Mesothelial cell of epicardium (in vitro differentiated cells): ENCODE results near the gene ARFGEF3. TPM values are rescaled to one million over a fixed set of nuclear protein-coding genes. Genes with fewer than 3 reads are reported as not detected.

Experiments
- DNase-seq, 2 experiments: peaks; one replicate each; pipeline ENCODE4 v3.0.0; 2021; ENCODE audit warnings: low spot score in 2 of 2; ENCODE audit not compliant: unreplicated experiment in 2 of 2
- H3K27ac Mint-ChIP-seq: 2 replicates; pipeline ENCODE4 v1.8.0; 2021; ENCODE audit warnings: mixed read lengths
- H3K27me3 Mint-ChIP-seq: 2 replicates; pipeline ENCODE4 v1.8.0; 2021; ENCODE audit warnings: low read depth, mixed read lengths
- H3K36me3 Mint-ChIP-seq: 2 replicates; pipeline ENCODE4 v1.8.0; 2021; ENCODE audit warnings: mixed read lengths
- H3K4me1 Mint-ChIP-seq: 2 replicates; pipeline ENCODE4 v1.8.0; 2021; ENCODE audit warnings: mixed read lengths
- H3K4me3 Mint-ChIP-seq: 2 replicates; pipeline ENCODE4 v1.8.0; 2021; ENCODE audit warnings: mild to moderate bottlenecking, moderate library complexity, mixed read lengths
- H3K9me3 Mint-ChIP-seq: 2 replicates; pipeline ENCODE4 v1.8.0; 2021; ENCODE audit warnings: mixed read lengths
- CTCF ChIP-seq: fragments of 200-600 bp; sonication (generic); IDR thresholded peaks from one replicate; pipeline ENCODE4 v1.5.0; 2021; ENCODE audit warnings: antibody characterized with exemption; ENCODE audit not compliant: unreplicated experiment
- total RNA-seq: library from RNA; stranded (reverse); gene quantifications from 3 replicates; pipeline ENCODE4 v1.2.1, GENCODE V29; 2021

The ARFGEF3 gene
- total RNA-seq, 1 donor from 2014 or later: 6.1 TPM

DNA sequence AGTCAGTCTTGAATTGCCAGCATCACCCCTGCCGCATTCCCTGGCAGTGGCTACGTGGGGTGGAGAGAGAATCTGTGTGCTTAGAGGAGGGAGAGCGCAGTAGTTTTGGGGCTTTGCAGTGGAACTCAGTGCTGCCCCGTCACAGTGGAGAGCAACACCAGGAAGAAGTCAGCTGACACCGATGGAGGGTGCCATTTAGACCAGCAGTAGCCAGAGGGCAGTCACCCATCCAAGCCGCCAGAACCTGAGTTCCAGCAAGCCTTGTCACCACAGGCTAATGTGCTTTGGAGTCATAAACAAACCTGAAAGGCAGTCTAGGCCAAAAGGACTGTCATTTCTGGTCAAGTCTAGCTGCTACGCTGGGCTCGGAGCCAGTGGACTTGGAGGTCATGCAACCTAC lies 32.5 kb upstream of the ARFGEF3 start:
- Mint-ChIP-seq H3K4me1 (peaks cover 20% of the 10 kb centered on the region), H3K9me3 (peaks cover 27% of the 10 kb centered on the region), H3K27ac (no peak overlapping the region), H3K36me3 (peaks cover 2% of the 10 kb centered on the region), H3K4me3 (no peak overlapping the region), H3K27me3 (no peaks in the 10 kb centered on the region)
- no peak for TF ChIP-seq CTCF
- no peak for DNase-seq

DNA sequence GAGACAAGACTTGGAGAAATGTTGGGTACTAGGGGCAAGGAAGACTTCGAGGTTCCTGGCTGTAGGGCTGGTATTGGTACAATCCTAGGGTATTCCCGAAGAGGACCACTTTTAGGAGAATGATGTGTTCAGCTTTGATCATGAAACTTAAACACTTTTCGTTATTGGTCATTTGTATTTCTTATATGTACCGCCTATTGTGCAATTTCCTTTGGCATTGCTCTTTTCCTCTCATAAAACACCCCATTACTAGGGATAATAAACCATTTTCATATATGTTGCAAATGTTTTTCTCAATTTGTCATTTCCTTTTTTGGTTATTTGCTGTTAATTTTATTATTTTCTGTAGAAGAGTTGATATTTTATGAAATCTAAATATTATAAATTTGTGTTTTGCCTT lies 18.9 kb upstream of the ARFGEF3 start:
- Mint-ChIP-seq H3K4me3 (no peak overlapping the region), H3K27me3 (peaks cover 15% of the 10 kb centered on the region), H3K36me3 (no peaks in the 10 kb centered on the region), H3K4me1 (no peaks in the 10 kb centered on the region), H3K27ac (no peak overlapping the region), H3K9me3 (peaks cover 4% of the 10 kb centered on the region)
- no peak for TF ChIP-seq CTCF
- DNase-seq: no peak

DNA sequence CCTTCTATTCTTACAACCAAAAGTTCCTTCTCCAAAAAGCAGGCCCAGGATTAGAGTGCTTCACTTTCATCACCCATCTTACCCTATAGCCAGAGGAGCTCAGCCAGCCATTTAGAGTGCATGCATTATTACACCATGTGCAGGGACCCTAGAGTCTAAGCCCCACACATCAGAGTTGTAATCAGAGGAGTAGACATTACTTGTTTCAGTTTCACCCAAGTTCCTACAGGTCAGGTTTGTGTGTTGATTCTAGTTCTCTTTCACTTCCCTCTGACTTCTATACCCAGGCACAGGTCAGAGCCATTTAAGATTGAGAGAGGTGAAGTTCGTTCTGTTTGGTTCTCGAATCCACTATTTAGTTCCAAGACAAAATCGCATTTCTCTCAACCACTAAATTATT lies 16.3 kb upstream of the ARFGEF3 start:
- peaks cover 20% of the 10 kb centered on the region for H3K27me3 Mint-ChIP-seq
- no peak for TF ChIP-seq CTCF
- peaks cover 4% of the 10 kb centered on the region for H3K9me3 Mint-ChIP-seq
- no peak overlapping the region for H3K27ac Mint-ChIP-seq
- DNase-seq: no peak
- no peaks in the 10 kb centered on the region for H3K4me1 Mint-ChIP-seq
- H3K4me3 Mint-ChIP-seq: no peak overlapping the region
- no peaks in the 10 kb centered on the region for H3K36me3 Mint-ChIP-seq

- Mint-ChIP-seq H3K27ac (no peak overlapping the region), H3K27me3 (peaks cover 19% of the 10 kb centered on the region)
- TF ChIP-seq CTCF: no peak
Measured at GRCh38 chr6:138146544-138146943, 15.2 kb upstream of the ARFGEF3 start.

DNA sequence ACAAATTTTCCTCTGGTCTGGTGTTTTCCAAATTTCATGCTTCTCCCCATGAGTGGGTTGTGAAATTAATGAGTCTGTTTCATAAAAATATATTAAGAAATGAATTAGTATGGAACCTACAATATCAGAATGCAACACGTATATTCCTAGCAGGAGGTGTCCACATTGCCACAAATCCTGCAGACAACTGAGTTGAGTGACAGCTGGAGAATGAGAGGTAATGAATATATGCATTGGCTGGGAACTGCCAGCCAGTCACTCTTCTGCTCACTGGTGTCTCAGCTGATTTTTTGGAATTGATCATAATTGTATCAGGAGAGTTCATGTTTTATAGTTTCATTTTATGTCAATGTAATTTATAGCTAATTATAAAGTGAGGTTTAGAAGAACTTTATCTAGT lies 6.3 kb upstream of the ARFGEF3 start:
- TF ChIP-seq CTCF: no peak
- Mint-ChIP-seq H3K27ac (no peak overlapping the region), H3K9me3 (peaks cover 21% of the 10 kb centered on the region)

More at GRCh38 chr6:138146544-138146943, 15.2 kb upstream of the ARFGEF3 start:
- Mint-ChIP-seq H3K4me1 (no peaks in the 10 kb centered on the region), H3K36me3 (no peaks in the 10 kb centered on the region), H3K4me3 (no peak overlapping the region), H3K9me3 (peaks cover 4% of the 10 kb centered on the region)
- no peak for DNase-seq

More for the DNA sequence above, 6.3 kb upstream of the ARFGEF3 start:
- no peak for DNase-seq
- H3K4me3 Mint-ChIP-seq: no peak overlapping the region
- H3K27me3 Mint-ChIP-seq: peaks cover 31% of the 10 kb centered on the region
- no peaks in the 10 kb centered on the region for H3K4me1 Mint-ChIP-seq
- H3K36me3 Mint-ChIP-seq: no peaks in the 10 kb centered on the region
